ENCODE data around the gene MEX3D.

- TF ChIP-seq RFX5 (IDR thresholded peaks at IDR 0.05), result no peak
- TF ChIP-seq E2F6 (IDR thresholded peaks at IDR 0.05; ENCODE audit: borderline replicate concordance, low read depth), result no peak
- TF ChIP-seq ZC3H11A (IDR thresholded peaks at IDR 0.05), result no peak
- TF ChIP-seq ZFP36 (IDR thresholded peaks at IDR 0.05; ENCODE audit: borderline replicate concordance, partially characterized antibody), result no peak
- no peak for TF ChIP-seq CTCF (IDR thresholded peaks at IDR 0.05)
- no peak for TF ChIP-seq ATOH8 (CRISPR knock-in tag; IDR thresholded peaks at IDR 0.05; ENCODE audit: low read depth)
- TF ChIP-seq MAFK (IDR thresholded peaks at IDR 0.05; ENCODE audit: partially characterized antibody), result no peak
Measured at GRCh38 chr19:1561236-1561842, 6.8 kb downstream of the MEX3D start.

Data from A549 (cell line).